ENCODE measurements around the gene PTGES3. TPM values are rescaled to one million over a fixed set of nuclear protein-coding genes. Genes with fewer than 3 reads are reported as not detected.
"Not testable (repeated sequence)": the region's sequence is repeated elsewhere in the genome, so short reads cannot be mapped to it uniquely, and the experiment has no call there.

The PTGES3 gene, protein sequence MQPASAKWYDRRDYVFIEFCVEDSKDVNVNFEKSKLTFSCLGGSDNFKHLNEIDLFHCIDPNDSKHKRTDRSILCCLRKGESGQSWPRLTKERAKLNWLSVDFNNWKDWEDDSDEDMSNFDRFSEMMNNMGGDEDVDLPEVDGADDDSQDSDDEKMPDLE
- 155 to 161 TPM (median 157 TPM) in 3 replicates for total RNA-seq

DNA sequence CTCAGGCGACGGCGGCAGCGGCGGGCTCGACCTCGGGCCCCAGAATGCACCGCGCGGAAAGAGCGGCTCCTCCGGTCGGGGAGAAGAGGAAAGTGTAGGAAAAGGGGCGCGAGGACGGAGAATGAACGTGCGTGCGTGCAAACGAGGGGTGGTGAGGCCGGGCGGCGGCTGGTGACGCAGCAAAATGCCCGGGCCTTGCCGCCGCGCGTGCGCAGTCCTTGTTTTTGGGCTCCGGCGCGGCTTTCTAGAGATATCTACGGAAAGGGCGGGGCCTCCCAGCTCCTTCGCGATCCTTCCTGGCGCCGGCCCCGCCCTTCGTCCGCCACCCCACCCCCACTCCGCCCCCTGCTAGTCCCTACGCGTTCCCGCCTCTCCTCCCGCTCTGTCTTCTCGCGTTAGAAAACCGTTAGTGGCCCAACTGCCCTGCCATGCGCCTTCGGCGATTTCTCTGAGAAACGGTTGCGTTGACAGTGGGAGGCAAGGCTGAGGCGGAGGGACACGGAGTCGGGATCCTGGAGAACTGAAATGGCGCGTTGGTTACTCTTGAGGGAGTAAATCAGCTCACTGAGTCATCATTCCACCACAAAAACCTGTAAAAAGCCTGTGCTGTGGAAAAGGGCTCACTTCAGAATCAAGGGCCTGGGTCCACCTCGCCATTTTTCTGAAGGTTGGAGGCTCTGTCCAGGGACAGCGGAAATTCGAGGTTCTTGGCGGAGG is at the start of gene PTGES3:
PTGES3 (minus strand) TSS at position 156 of the 717 bp plus-strand sequence. CDS start 285 bp downstream, outside the sequence.
- H3K27ac Mint-ChIP-seq, result peak within 1 kb of the TSS; percentile 100
- H3K4me1 Mint-ChIP-seq, result peaks cover 37% of the 10 kb centered on the region
- no peaks in the 10 kb centered on the region for H3K27me3 Mint-ChIP-seq (ENCODE audit: low read depth)
- TF ChIP-seq, protein P1, sequence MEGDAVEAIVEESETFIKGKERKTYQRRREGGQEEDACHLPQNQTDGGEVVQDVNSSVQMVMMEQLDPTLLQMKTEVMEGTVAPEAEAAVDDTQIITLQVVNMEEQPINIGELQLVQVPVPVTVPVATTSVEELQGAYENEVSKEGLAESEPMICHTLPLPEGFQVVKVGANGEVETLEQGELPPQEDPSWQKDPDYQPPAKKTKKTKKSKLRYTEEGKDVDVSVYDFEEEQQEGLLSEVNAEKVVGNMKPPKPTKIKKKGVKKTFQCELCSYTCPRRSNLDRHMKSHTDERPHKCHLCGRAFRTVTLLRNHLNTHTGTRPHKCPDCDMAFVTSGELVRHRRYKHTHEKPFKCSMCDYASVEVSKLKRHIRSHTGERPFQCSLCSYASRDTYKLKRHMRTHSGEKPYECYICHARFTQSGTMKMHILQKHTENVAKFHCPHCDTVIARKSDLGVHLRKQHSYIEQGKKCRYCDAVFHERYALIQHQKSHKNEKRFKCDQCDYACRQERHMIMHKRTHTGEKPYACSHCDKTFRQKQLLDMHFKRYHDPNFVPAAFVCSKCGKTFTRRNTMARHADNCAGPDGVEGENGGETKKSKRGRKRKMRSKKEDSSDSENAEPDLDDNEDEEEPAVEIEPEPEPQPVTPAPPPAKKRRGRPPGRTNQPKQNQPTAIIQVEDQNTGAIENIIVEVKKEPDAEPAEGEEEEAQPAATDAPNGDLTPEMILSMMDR (IDR thresholded peaks at IDR 0.05; ENCODE audit: unreplicated experiment), result no peak
- H3K4me3 Mint-ChIP-seq, result peak within 1 kb of the TSS; percentile 100
- no peaks in the 10 kb centered on the region for H3K9me3 Mint-ChIP-seq
- peak; percentile 98 for DNase-seq (ENCODE audit: low spot score in 2 of 2, unreplicated experiment in 2 of 2)
- peaks cover 5% of the 10 kb centered on the region for H3K36me3 Mint-ChIP-seq

DNA sequence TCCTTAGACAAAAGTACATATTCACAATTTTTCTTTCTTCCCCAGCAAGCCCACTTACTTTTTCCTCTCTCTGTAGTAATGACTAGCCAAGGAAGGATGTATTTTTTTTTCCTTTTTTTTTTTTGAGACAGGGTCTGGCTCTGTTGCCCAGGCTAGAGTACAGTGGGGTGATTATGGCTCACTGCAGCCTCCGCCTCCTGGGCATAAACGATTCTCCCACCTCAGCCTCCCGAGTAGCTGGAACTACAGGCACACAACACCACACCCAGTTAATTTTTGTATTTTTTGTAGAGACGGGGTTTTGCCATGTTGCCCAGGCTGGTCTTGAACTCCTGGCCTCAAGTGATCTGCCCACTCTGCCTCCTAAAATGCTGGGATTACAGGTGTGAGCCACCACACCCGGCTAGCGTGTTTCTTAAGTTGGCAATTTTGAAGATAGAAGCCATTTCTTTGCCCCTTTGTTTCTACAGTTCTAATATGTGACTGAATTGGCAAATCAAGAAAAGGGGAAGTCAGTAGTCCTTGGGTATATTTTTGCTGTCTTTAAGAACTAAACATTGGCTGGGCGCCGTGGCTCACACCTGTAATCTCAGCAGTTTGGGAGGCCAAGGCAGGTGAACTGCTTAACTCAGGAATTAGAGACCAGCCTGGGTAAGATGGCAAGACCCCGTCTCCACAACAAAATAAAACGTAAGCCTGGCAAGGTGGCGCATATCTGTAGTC is 40.2 kb upstream of the PTGES3 start:
- no peak for DNase-seq (ENCODE audit: low spot score in 2 of 2, unreplicated experiment in 2 of 2)
- H3K9me3 Mint-ChIP-seq, result no peaks in the 10 kb centered on the region
- peaks cover 15% of the 10 kb centered on the region for H3K4me1 Mint-ChIP-seq
- H3K27me3 Mint-ChIP-seq (ENCODE audit: low read depth), result no peaks in the 10 kb centered on the region
- no peak overlapping the region for H3K27ac Mint-ChIP-seq
- TF ChIP-seq, protein P1 (IDR thresholded peaks at IDR 0.05; ENCODE audit: unreplicated experiment), result no peak
- H3K4me3 Mint-ChIP-seq, result no peak overlapping the region
- peaks cover 7% of the 10 kb centered on the region for H3K36me3 Mint-ChIP-seq

DNA sequence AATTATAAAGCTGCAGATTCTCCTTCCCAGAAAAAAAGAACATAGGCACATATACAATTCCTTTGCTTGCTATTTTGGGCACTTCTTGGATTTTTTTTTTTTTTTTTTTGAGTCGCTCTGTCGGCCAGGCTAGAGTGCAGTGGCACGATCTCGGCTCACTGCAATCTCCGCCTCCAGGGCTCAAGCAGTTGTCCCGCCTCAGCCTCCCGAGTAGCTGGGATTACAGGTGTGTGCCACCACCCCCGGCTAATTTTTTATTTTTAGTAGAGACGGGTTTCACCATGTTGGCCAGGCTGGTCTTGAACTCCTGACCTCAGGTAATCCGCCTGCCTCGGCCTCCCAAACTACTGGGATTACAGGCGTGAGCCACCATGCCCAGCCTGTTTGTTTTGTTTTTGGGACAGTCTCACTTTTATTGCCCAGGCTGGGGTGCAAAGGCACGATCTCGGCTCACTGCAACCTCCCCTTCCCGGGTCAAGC is 38.2 kb upstream of the PTGES3 start:
- Mint-ChIP-seq H3K4me3 (peak overlapping the region; percentile 98), H3K36me3 (peaks cover 13% of the 10 kb centered on the region), H3K27ac (peak overlapping the region; percentile 99), H3K4me1 (peaks cover 35% of the 10 kb centered on the region)
- not testable (repeated sequence) for H3K9me3 Mint-ChIP-seq; DNase-seq (ENCODE audit: low spot score in 2 of 2, unreplicated experiment in 2 of 2); H3K27me3 Mint-ChIP-seq (ENCODE audit: low read depth)

DNA sequence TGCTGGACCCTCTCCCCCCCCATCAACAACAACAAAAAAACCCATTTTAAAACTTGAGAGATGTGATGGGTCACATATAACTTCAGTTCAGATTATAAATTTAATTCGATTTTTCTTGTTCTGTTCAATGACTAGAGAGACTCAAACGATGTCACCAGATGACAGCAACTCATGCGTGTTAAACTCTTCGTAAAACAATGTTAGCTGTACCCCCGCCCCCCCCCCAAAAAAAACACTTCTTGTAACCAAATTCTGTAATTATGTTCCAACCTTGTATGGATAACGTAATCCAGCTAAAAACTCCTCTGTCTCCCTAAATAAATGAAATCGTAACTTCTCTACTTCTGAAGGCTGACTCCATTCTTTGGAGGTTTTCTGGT is 37.6 kb upstream of the PTGES3 start:
- H3K4me3 Mint-ChIP-seq, result peak overlapping the region; percentile 98
- H3K36me3 Mint-ChIP-seq, result peaks cover 12% of the 10 kb centered on the region
- TF ChIP-seq, protein P1 (IDR thresholded peaks at IDR 0.05; ENCODE audit: unreplicated experiment), result no peak
- DNase-seq (ENCODE audit: low spot score in 2 of 2, unreplicated experiment in 2 of 2), result no peak
- no peaks in the 10 kb centered on the region for H3K9me3 Mint-ChIP-seq
- H3K4me1 Mint-ChIP-seq, result peaks cover 40% of the 10 kb centered on the region
- peak overlapping the region; percentile 99 for H3K27ac Mint-ChIP-seq
- no peaks in the 10 kb centered on the region for H3K27me3 Mint-ChIP-seq (ENCODE audit: low read depth)

DNA sequence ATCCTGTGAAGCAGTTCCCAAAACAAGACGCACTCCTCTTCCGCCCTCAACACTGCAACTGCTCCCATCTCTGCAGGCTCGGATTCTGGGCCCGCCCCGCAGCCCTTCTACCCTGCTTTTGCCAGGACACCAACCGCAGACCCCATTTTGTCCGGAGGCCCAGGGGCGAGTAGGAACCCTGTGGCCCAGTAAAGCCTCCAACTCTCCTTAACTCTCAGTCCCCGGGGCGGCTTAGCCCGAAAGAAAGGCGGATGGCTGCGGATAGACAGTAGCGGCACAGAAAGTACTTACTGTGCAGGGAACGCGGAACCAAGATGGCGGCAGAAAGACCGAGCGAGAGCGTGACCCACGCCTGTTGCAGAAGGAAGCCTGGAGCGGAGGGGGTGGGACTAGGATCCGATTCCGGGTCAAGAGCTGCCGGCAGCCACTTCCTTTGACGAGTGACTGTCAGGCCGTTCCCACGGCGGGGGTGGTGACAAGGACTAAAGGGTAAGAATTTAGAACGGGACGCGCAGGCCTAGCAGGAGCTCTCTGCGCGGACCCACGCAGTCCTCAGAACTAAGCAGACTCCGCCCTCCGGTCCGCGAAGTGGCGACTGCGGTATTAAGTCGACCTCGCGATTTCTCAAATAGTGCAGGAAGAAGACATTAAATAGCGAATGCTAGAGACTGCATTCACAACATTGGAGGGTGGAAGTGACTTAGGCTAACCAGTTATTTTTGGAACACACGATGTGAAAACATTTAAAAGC is 37.1 kb upstream of the PTGES3 start, which contains the start of gene NACA:
NACA (minus strand) TSS at position 328 of the 751 bp plus-strand sequence. CDS start 778 bp downstream, outside the sequence.
- TF ChIP-seq, protein P1 (IDR thresholded peaks at IDR 0.05; ENCODE audit: unreplicated experiment), result no peak
- peak; percentile 87 to 93 for DNase-seq (ENCODE audit: low spot score in 2 of 2, unreplicated experiment in 2 of 2)
- peak within 1 kb of the TSS; percentile 99 for H3K27ac Mint-ChIP-seq
- peaks cover 18% of the 10 kb centered on the region for H3K36me3 Mint-ChIP-seq
- H3K27me3 Mint-ChIP-seq (ENCODE audit: low read depth), result no peaks in the 10 kb centered on the region
- no peaks in the 10 kb centered on the region for H3K9me3 Mint-ChIP-seq
- H3K4me3 Mint-ChIP-seq, result peak within 1 kb of the TSS; percentile 98
- peaks cover 46% of the 10 kb centered on the region for H3K4me1 Mint-ChIP-seq

All from mesothelial cell of epicardium (in vitro differentiated cells).